IPS-20b (cell line): Measurements from ENCODE around the gene METTL27.
"Not testable (repeated sequence)": the region's sequence is repeated elsewhere in the genome, so short reads cannot be mapped to it uniquely, and the experiment has no call there.

Experiments
- H3K27ac ChIP-seq: one replicate; pipeline ENCODE4 v1.5.1; 2013; ENCODE audit warnings: low read length
- H3K27me3 ChIP-seq: 2 replicates; pipeline ENCODE4 v1.6.1; 2013; ENCODE audit warnings: mild to moderate bottlenecking, low read length, inconsistent platforms; ENCODE audit not compliant: insufficient read depth
- H3K36me3 ChIP-seq: 2 replicates; pipeline ENCODE4 v1.6.1; 2013; ENCODE audit warnings: low read depth, mild to moderate bottlenecking, inconsistent platforms, low read length, moderate library complexity; ENCODE audit not compliant: insufficient read depth
- H3K4me1 ChIP-seq: 2 replicates; pipeline ENCODE4 v1.6.1; 2013; ENCODE audit warnings: mild to moderate bottlenecking, control low read depth, inconsistent platforms, low read length, moderate library complexity; ENCODE audit not compliant: insufficient read depth
- H3K4me3 ChIP-seq: 2 replicates; pipeline ENCODE4 v1.5.1; 2013; ENCODE audit warnings: mild to moderate bottlenecking, low read length, inconsistent platforms
- H3K9ac ChIP-seq: 2 replicates; pipeline ENCODE4 v1.6.1; 2013; ENCODE audit warnings: low read depth, mild to moderate bottlenecking, inconsistent platforms, low read length, moderate library complexity
- H3K9me3 ChIP-seq: 2 replicates; pipeline ENCODE4 v1.6.1; 2013; ENCODE audit warnings: mild to moderate bottlenecking, low read depth, low read length, inconsistent platforms; ENCODE audit not compliant: insufficient read depth

METTL27 gene

DNA sequence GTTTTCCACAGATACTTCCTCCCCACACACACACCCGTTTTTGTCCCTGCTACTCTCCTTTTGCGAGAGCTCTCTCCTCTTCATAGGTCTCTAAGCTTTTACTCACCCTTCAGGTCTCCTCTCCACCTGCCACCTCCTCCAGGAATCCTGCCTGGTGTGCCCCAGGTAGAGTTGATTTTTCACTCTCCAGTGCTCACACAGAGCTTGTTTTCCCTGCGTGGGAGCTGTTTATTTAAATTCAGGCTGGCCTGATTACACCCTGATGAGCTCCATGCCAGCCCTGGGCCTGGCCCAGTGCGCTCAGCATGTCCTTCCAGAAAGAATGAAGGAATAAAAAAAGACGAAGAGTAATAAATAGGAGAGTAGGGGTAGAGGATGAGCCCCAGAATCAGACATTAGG is 19.1 kb downstream of the METTL27 start:
- H3K36me3 ChIP-seq, result no peaks in the 10 kb centered on the region
- H3K4me3 ChIP-seq, result no peak overlapping the region
- H3K9me3 ChIP-seq, result no peaks in the 10 kb centered on the region
- H3K4me1 ChIP-seq, result peaks cover 11% of the 10 kb centered on the region; the same call in 1 of the 2 replicates
- H3K27ac ChIP-seq, result no peak overlapping the region
- no peak overlapping the region for H3K9ac ChIP-seq
- no peaks in the 10 kb centered on the region for H3K27me3 ChIP-seq

DNA sequence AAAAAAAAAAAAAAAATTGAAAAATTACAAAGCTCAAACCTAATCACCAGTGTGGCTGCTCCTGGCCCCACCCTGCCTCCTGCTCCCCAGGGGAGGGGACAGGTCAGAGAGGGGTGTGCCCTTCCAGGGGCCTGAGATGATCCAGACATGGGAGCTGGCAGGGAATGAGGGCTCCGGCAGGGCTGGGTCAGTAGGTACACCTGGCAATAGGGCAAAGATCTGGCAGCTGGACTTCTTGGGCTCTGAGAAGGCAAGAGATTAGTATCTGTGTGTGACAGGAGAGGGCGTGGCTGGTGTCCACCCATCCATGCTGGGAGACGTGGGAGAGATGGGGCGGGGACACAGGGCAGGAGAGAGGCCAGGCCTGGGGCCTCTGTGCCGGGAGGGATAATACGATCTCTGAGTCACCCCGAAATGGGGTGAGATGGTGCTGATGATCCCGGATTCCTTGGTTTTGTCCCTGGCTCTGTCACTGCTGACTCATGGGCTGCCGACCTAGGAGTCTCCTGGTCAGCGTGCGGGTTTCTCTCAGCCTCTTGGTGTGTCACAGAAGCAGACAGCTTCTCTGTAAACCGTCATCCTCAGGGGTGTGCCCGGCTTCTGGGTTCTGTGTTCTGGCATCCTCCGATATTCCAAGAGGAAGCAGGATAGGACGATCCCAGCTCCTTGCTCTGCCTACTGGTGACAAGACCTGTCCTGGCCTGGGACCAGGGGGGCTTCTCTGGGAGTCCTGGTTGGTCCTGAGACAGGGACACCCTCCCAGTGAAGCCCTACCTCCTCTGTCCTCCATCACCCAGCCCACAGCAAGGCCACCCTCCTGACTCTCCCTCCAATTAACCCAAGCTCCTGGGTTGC is 19.8 kb downstream of the METTL27 start:
- no peak overlapping the region for H3K27ac ChIP-seq
- peaks cover 7% of the 10 kb centered on the region; the same call in 1 of the 2 replicates for H3K4me1 ChIP-seq
- H3K4me3 ChIP-seq, result no peak overlapping the region
- H3K9ac ChIP-seq, result no peak overlapping the region
- H3K27me3 ChIP-seq, result no peaks in the 10 kb centered on the region
- H3K36me3 ChIP-seq, result no peaks in the 10 kb centered on the region
- H3K9me3 ChIP-seq, result no peaks in the 10 kb centered on the region

DNA sequence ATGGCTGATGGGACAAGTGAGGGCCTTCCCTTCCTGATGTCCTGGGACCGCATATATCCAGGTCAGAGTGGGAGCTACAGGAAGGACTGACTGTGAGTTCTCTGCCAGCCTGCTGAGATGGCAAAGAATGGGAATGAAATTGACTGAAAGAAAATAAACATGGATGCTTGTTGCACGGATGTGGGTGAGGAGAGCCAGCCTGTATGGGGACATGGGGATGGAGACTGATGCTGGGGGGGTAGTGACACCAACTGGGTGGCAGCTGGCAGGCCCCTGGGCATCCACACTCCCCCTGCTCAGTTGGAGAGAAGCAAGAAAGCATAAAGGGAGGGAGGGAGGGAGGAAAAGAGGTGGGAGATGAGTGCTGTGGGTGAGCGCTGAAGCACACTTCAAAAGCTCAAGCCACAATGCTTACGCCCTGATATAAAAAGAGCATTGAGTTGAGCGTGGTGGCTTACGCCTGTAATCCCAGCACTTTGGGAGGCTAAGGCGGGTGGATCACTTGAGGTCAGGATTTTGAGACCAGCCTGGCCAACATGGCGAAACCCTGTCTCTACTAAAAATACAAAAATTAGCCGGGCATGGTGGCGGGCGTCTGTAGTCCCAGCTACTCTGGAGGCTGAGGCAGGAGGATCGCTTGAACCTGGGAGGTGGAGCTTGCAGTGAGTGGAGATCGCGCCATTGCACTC is 20.6 kb downstream of the METTL27 start:
- H3K4me3 ChIP-seq, H3K27me3 ChIP-seq, H3K36me3 ChIP-seq, H3K9me3 ChIP-seq, H3K9ac ChIP-seq, H3K4me1 ChIP-seq, H3K27ac ChIP-seq: not testable (repeated sequence)

DNA sequence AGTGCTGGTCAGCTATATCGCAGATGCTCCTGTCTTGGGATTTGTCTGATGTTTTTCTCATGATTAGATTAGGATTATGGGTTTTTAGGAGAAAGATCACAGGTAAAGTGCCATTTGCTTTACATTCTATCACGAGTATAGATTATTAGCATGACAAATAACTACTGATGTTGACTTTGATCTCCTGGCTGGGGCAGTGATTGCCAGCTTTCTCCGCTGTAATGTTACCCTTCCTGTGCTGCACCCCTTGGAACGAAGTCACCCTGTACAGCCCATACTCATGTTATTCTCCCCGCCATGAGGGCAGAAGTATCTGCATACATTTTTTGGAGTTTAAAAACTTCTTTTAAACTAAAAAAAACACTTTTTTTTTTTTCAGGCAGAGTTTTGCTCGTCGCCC is 22.3 kb downstream of the METTL27 start:
- H3K4me1 ChIP-seq, result 0 out of 2 replicates have a peak, but pooled peaks cover 4% of the 10 kb centered on the region
- no peak overlapping the region for H3K9ac ChIP-seq
- H3K27ac ChIP-seq, result no peak overlapping the region
- H3K27me3 ChIP-seq, result no peaks in the 10 kb centered on the region
- H3K36me3 ChIP-seq, result no peaks in the 10 kb centered on the region
- H3K4me3 ChIP-seq, result no peak overlapping the region
- H3K9me3 ChIP-seq, result no peaks in the 10 kb centered on the region

DNA sequence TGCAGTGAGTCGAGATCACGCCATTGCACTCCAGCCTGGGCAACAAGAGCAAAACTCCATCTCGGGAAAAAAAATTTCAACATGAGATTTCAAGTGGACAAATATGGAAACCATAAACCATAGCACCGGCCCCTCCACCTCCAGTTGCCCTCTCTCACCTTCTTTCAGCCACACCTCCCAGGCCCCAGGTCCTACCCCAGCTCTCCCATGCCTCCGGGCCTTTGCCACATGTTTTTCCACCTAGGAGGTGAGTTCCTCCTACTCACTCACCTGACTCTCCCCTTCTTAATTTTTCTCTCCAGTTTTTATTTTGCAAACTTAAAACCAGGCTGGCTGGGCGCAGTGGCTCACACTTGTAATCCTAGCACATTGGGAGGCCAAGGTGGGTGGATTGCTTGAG is 25.2 kb downstream of the METTL27 start:
- Histone ChIP-seq H3K9me3 (no peaks in the 10 kb centered on the region), H3K27ac (no peak overlapping the region), H3K27me3 (no peaks in the 10 kb centered on the region), H3K4me1 (0 out of 2 replicates have a peak, but pooled peaks cover 4% of the 10 kb centered on the region), H3K4me3 (no peak overlapping the region), H3K9ac (no peak overlapping the region), H3K36me3 (no peaks in the 10 kb centered on the region)

DNA sequence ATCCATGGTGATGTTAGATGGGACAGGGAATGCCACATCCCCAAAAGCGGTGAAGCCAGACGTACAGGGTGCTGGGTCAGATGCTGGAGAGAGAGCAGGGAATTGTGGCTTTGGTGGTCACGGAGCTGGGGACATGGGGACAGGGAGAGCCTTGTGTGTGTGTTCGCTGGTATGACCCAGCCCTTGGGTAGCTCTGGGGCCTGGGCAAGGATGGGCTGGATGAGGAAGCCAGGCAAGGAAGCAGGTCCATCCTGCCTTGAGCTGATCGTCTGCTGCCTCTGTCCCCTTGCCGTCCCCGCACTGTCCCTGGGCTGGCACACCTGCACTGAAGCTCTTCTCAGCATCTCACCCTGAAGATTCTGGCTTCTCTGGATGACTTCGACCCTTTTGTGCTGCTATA is 26.9 kb downstream of the METTL27 start:
- Histone ChIP-seq H3K4me3 (no peak overlapping the region), H3K36me3 (no peaks in the 10 kb centered on the region), H3K27me3 (no peaks in the 10 kb centered on the region), H3K4me1 (peaks cover 4% of the 10 kb centered on the region; the same call in 1 of the 2 replicates), H3K9me3 (no peaks in the 10 kb centered on the region), H3K27ac (no peak overlapping the region), H3K9ac (no peak overlapping the region)

DNA sequence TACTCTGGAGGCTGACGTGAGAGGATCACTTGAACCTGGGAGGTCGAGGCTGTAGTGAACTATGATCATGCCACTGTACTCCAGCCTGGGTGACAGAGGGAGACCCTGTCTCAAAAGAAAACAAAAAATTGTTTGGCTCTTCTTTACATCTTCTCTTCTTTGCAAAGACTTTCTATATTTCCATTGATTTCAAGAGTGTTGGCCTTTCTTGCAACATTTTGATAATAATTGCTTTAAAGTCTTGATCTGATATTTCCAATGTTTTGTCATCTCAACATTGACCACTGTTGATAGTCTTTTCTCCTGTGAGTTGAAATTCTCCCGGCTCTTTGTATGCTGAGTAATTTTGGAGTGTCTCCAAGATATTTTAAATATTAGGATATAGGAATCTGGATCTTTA is 29.3 kb downstream of the METTL27 start:
- no peaks in the 10 kb centered on the region for H3K36me3 ChIP-seq
- H3K27ac ChIP-seq, result no peak overlapping the region
- H3K4me1 ChIP-seq, result no peaks in the 10 kb centered on the region; the same call in 1 of the 2 replicates
- H3K9ac ChIP-seq, result no peak overlapping the region
- no peaks in the 10 kb centered on the region for H3K9me3 ChIP-seq
- no peaks in the 10 kb centered on the region for H3K27me3 ChIP-seq
- H3K4me3 ChIP-seq, result no peak overlapping the region

DNA sequence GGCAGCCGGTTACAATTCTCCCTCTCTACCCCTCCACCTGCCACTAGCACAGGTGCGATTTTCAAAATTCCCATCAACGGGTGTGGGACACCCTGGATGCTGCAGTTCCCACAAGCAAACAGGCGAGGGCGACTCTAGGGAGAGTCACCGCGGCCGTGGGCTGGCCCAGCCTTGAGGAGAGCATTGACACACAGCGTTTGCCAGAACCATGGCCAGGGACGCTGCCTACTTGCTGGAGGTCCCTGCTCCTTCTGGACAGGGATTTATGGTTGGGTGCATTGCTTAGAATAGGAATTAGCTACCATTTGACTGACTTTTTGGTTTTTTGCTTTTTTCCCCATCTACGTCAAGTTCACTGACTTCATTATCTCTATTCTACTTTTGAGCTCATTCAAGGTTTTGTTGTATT is 30.6 kb downstream of the METTL27 start:
- no peaks in the 10 kb centered on the region for H3K27me3 ChIP-seq
- H3K4me1 ChIP-seq, result no peaks in the 10 kb centered on the region; the same call in 1 of the 2 replicates
- no peaks in the 10 kb centered on the region for H3K36me3 ChIP-seq
- no peak overlapping the region for H3K4me3 ChIP-seq
- no peak overlapping the region for H3K9ac ChIP-seq
- no peaks in the 10 kb centered on the region for H3K9me3 ChIP-seq
- H3K27ac ChIP-seq, result no peak overlapping the region

DNA sequence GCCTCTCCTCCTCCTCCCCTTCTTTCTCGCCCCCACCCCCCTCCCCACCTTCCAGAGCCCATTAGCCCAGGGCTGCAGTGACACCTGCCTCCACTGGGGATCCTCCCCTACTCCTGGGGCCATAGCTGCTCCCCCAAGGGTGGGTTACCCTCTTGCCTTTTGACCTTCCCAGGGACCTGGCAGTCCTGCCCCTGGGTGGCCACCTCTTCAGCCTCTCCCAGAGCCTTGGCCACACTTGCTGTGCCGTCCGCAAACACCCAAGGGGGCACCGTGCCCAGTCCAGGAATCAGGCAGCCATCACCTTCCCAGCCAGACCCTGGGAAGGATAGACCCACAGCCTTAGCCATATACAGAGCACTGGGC is 31.3 kb downstream of the METTL27 start:
- Histone ChIP-seq H3K27ac (no peak overlapping the region), H3K9ac (no peak overlapping the region), H3K36me3 (no peaks in the 10 kb centered on the region), H3K4me3 (no peak overlapping the region), H3K9me3 (no peaks in the 10 kb centered on the region), H3K27me3 (no peaks in the 10 kb centered on the region), H3K4me1 (no peaks in the 10 kb centered on the region; the same call in 1 of the 2 replicates)

DNA sequence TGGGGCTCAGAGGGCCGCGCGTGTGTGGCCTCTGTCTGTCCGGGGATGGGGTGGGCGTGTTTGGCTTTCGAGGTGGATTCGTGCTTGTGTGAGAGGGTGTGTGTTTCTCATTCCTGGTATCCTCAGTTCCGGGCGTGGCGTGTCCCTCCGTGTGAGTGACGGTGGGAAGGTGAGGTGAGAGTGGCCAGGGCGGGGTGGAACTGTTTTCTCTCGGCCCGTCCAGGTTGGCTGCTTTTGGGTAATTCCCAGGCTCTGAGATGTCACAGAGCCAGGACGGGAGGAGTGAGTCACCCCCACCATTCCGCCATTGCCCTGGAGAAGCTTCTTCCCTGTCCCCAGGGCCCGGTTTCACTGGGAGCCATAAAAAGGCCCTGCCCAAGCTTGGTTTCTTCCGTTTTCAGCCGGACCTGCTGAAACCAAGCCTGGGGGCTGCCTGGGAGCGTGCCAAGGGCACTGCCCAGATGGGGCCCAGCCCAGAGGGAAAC is 32.8 kb downstream of the METTL27 start:
- Histone ChIP-seq H3K4me1 (no peaks in the 10 kb centered on the region; the same call in 1 of the 2 replicates), H3K4me3 (no peak overlapping the region), H3K9ac (no peak overlapping the region), H3K36me3 (no peaks in the 10 kb centered on the region), H3K27ac (no peak overlapping the region), H3K27me3 (no peaks in the 10 kb centered on the region), H3K9me3 (no peaks in the 10 kb centered on the region)

DNA sequence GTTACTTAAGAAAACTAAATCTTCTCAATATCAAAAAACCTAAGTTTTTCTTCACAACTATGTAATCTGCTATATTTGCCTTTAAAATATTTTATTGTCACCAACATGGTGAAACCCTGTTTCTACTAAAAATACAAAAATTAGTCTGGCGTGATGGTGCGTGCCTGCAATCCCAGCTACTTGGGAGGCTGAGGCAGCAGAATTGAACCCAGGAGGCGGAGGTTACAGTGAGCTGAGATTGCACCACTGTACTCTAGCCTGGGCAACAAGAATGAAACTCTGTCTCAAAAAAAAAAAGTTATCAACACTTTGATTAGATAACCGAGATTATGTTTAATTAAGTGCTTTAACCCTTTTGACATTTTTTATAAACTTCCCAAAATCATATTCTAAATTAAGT is 39.9 kb downstream of the METTL27 start:
- Histone ChIP-seq H3K4me3 (no peak overlapping the region), H3K9me3 (no peaks in the 10 kb centered on the region), H3K36me3 (no peaks in the 10 kb centered on the region), H3K27ac (no peak overlapping the region), H3K4me1 (no peaks in the 10 kb centered on the region), H3K27me3 (no peaks in the 10 kb centered on the region), H3K9ac (no peak overlapping the region)

DNA sequence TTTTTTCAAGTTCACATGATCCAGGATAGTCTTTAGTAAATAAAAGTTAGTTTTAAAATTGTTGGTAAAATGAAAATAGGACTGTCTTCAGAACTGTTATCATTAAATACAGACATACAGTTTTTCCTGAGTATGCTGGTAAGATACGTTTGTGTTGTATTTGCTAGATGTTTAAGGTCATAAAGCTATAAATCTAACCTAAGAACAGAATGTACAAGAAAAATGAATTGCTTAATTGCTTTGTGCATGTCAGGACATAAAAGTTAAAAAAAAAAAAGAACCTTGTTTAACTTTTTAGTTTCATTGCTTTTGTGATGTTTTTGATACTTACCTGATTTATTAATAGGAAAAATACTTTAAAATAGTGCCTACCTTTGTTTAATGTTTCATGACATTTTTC is 40.7 kb downstream of the METTL27 start:
- Histone ChIP-seq H3K9ac (no peak overlapping the region), H3K27ac (no peak overlapping the region), H3K36me3 (no peaks in the 10 kb centered on the region), H3K9me3 (no peaks in the 10 kb centered on the region), H3K4me1 (no peaks in the 10 kb centered on the region), H3K4me3 (no peak overlapping the region), H3K27me3 (no peaks in the 10 kb centered on the region)
